IMR-90 (cell line): ENCODE results near the gene SSU72. TPM values are rescaled to one million over a fixed set of nuclear protein-coding genes. Genes with fewer than 3 reads are reported as not detected.

ENCODE experiments used
- ATAC-seq: fragments of 200-7000 bp; cut with Tn5 transposase; 2 replicates; pipeline ENCODE4 v1.9.1; 2020; ENCODE audit warnings: low read depth, mild to moderate bottlenecking, moderate library complexity
- BruUV-seq: library from RNA; stranded (reverse); fragments of 400-500 nt; replicated peaks from 2 replicates; lab custom pipeline; 2021; lab: Mats Ljungman, UMichigan
- CTCF ChIA-PET: fragments of 300-600 bp; formaldehyde crosslinking; extraction: SDS; loops from one replicate; lab custom pipeline; 2021; ENCODE audit warnings: antibody characterized with exemption; lab: Yijun Ruan, JAX
- POLR2A ChIA-PET: fragments of 300-600 bp; sonication (Branson Sonifier 250); formaldehyde crosslinking; loops from one replicate; lab custom pipeline; 2022; ENCODE audit warnings: antibody characterized with exemption; ENCODE audit not compliant: unreplicated experiment; lab: Charles Lee
- DNase-seq: peaks from one replicate; pipeline ENCODE4 v3.0.0; 2013
- H2AFZ ChIP-seq: replicated peaks from 2 replicates; pipeline ENCODE3; 2013; ENCODE audit warnings: low read length, mild to moderate bottlenecking; ENCODE audit not compliant: poor library complexity
- H2AK5ac ChIP-seq: 2 replicates; pipeline ENCODE4 v1.6.1; 2013; ENCODE audit warnings: low read depth, low read length, inconsistent platforms
- H2AK9ac ChIP-seq: replicated peaks from 2 replicates; pipeline ENCODE3; 2013; ENCODE audit warnings: mild to moderate bottlenecking, low read depth, low read length, moderate library complexity; ENCODE audit not compliant: poor library complexity
- H2BK120ac ChIP-seq: 2 replicates; pipeline ENCODE4 v1.6.1; 2013; ENCODE audit warnings: low read depth, low read length, inconsistent platforms
- H2BK15ac ChIP-seq: 3 replicates; pipeline ENCODE4 v1.6.1; 2013; ENCODE audit warnings: low read depth, low read length, inconsistent platforms
- H2BK20ac ChIP-seq: 2 replicates; pipeline ENCODE4 v1.6.1; 2013; ENCODE audit warnings: low read depth, mild to moderate bottlenecking, inconsistent platforms, low read length, moderate library complexity
- H2BK5ac ChIP-seq: 2 replicates; pipeline ENCODE4 v1.6.1; 2013; ENCODE audit warnings: mild to moderate bottlenecking, low read depth, low read length, inconsistent platforms; ENCODE audit not compliant: poor library complexity, severe bottlenecking
- H3K14ac ChIP-seq: replicated peaks from 2 replicates; pipeline ENCODE4 v1.6.1; 2013; ENCODE audit warnings: low read depth, low read length, inconsistent platforms
- H3K18ac ChIP-seq: 2 replicates; pipeline ENCODE4 v1.6.1; 2013; ENCODE audit warnings: low read depth, low read length, control low read depth
- H3K23ac ChIP-seq: 2 replicates; pipeline ENCODE4 v1.6.1; 2013; ENCODE audit warnings: low read depth, low read length, inconsistent platforms
- H3K27ac ChIP-seq: 2 replicates; pipeline ENCODE4 v1.5.1; 2013; ENCODE audit warnings: mild to moderate bottlenecking, control low read depth, low read length; ENCODE audit not compliant: insufficient read depth
- H3K27me3 ChIP-seq: 2 replicates; pipeline ENCODE4 v1.6.1; 2013; ENCODE audit warnings: low read length; ENCODE audit not compliant: control insufficient read depth, insufficient read depth
- H3K36me3 ChIP-seq: 2 replicates; pipeline ENCODE4 v1.6.1; 2013; ENCODE audit warnings: low read length, mixed read lengths; ENCODE audit not compliant: control insufficient read depth, insufficient read depth
- H3K4ac ChIP-seq: 2 replicates; pipeline ENCODE4 v1.6.1; 2013; ENCODE audit warnings: low read depth, low read length, inconsistent platforms
- H3K4me1 ChIP-seq: 2 replicates; pipeline ENCODE4 v1.6.1; 2013; ENCODE audit warnings: low read length, mixed read lengths; ENCODE audit not compliant: control insufficient read depth, insufficient read depth
- H3K4me2 ChIP-seq: 2 replicates; pipeline ENCODE4 v1.6.1; 2013; ENCODE audit warnings: low read depth, mild to moderate bottlenecking, control low read depth, low read length, moderate library complexity
- H3K4me3 ChIP-seq: 2 replicates; pipeline ENCODE4 v1.5.1; 2013; ENCODE audit warnings: low read depth, mild to moderate bottlenecking, control low read depth, low read length, moderate library complexity; ENCODE audit not compliant: insufficient read depth
- H3K56ac ChIP-seq: 2 replicates; pipeline ENCODE4 v1.6.1; 2013; ENCODE audit warnings: low read length, inconsistent platforms; ENCODE audit not compliant: insufficient read depth; ENCODE audit errors: extremely low read depth
- H3K79me1 ChIP-seq, 2 experiments: 2 replicates each; pipeline ENCODE4 v1.6.1; 2013; ENCODE audit warnings: low read length in 2 of 2, inconsistent platforms in 1 of 2, low read depth in 1 of 2
- H3K9ac ChIP-seq: 2 replicates; pipeline ENCODE4 v1.6.1; 2013; ENCODE audit warnings: low read depth, low read length, control low read depth
- H3K9me1 ChIP-seq: 2 replicates; pipeline ENCODE4 v1.6.1; 2013; ENCODE audit warnings: low read length, inconsistent platforms; ENCODE audit not compliant: insufficient read depth
- H3K9me3 ChIP-seq: 2 replicates; pipeline ENCODE4 v1.6.1; 2013; ENCODE audit warnings: low read length; ENCODE audit not compliant: control insufficient read depth, insufficient read depth
- H4K20me1 ChIP-seq: 2 replicates; pipeline ENCODE4 v1.6.1; 2013; ENCODE audit warnings: low read length, inconsistent platforms; ENCODE audit not compliant: insufficient read depth
- H4K5ac ChIP-seq: 2 replicates; pipeline ENCODE4 v1.6.1; 2013; ENCODE audit warnings: mild to moderate bottlenecking, low read depth, low read length, control low read depth
- H4K8ac ChIP-seq, 2 experiments: 2 replicates each; pipeline ENCODE4 v1.6.1; 2013; ENCODE audit warnings: low read depth in 2 of 2, low read length in 2 of 2, control low read depth in 1 of 2, inconsistent platforms in 1 of 2
- H4K91ac ChIP-seq: 2 replicates; pipeline ENCODE4 v1.6.1; 2013; ENCODE audit warnings: low read depth, low read length, inconsistent platforms; ENCODE audit not compliant: insufficient read depth
- BHLHE40 ChIP-seq: fragments of 150-350 bp; IDR thresholded peaks from 2 replicates; pipeline ENCODE4 v1.6.1; 2016; ENCODE audit warnings: mild to moderate bottlenecking, low read depth, low read length
- CEBPB ChIP-seq: IDR thresholded peaks from 2 replicates; pipeline ENCODE4 v1.6.1; 2012; ENCODE audit warnings: low read depth, low read length, improper control_type of control experiment
- CHD1 ChIP-seq: IDR thresholded peaks from 2 replicates; pipeline ENCODE4 v1.6.1; 2012; ENCODE audit warnings: low read depth, low read length, improper control_type of control experiment
- CTCF ChIP-seq: conservative IDR thresholded peaks from 2 replicates; pipeline ENCODE4 v1.5.1; 2012; ENCODE audit warnings: mild to moderate bottlenecking, low read depth, low read length, improper control_type of control experiment
- FOS ChIP-seq: fragments of 150-350 bp; IDR thresholded peaks from 2 replicates; pipeline ENCODE4 v1.6.1; 2016; ENCODE audit warnings: low read depth, low read length
- NFE2L2 ChIP-seq: fragments of 150-350 bp; IDR thresholded peaks from 2 replicates; pipeline ENCODE4 v1.6.1; 2016; ENCODE audit warnings: low read depth, mild to moderate bottlenecking, low read length
- RFX5 ChIP-seq: IDR thresholded peaks from 2 replicates; pipeline ENCODE4 v1.8.0; 2012; ENCODE audit warnings: low read depth, mild to moderate bottlenecking, low read length, moderate library complexity
- WGBS, 2 experiments: methylation state at CpG; one replicate each; pipeline versions ENCODE4 v1.1.5 to v1.1.7; 2013; ENCODE audit warnings: missing lambda C conversion rate in 2 of 2; ENCODE audit not compliant: insufficient read length in 1 of 2; ENCODE audit errors: extremely low coverage in 2 of 2; 5-methylcytosine and 5-hydroxymethylcytosine counted together
- dilution Hi-C: fragments of 300-500 bp; cut with HindIII; formaldehyde crosslinking; loops from one replicate; pipeline ENCODE4 v1.14.3; 2018; ENCODE audit warnings: low sequenced_read_pairs; ENCODE audit not compliant: unreplicated experiment
- in situ Hi-C: fragments of 300-500 bp; cut with MboI; formaldehyde crosslinking; loops from 3 replicates; pipeline ENCODE4 v1.14.3; 2019; ENCODE audit warnings: low sequenced_read_pairs, inconsistent platforms, mixed read lengths
- intact Hi-C: fragments of 100-400 bp; cut with micrococcal nuclease; formaldehyde crosslinking; loops from 2 replicates; pipeline ENCODE4 v1.10.0; 2022
- polyA plus RNA-seq, 3 experiments: library from polyadenylated mRNA; depleted of rRNA; stranded (reverse); fragments of >200 nt; gene quantifications; 2 replicates each; pipeline ENCODE4 v1.2.3, GENCODE V29; 2012; ENCODE audit warnings: low replicate concordance in 1 of 3
- total RNA-seq: library from RNA; depleted of rRNA; stranded (reverse); fragments of >200 nt; gene quantifications from 2 replicates; pipeline ENCODE4 v1.2.3, GENCODE V29; 2012

SSU72 gene
- total and polyA plus RNA-seq, 2 of the 4 experiments (the other 2 are of a cell fraction) = 33.7 to 88.4 TPM

GRCh38 chr1:1617925-1618324, 43.3 kb upstream of the SSU72 start:
- Histone ChIP-seq H3K4me3 (no peak overlapping the region), H2BK15ac (no peak overlapping the region), H3K9me3 (no peaks in the 10 kb centered on the region), H4K20me1 (peaks cover 49% of the 10 kb centered on the region), H2BK5ac (no peak overlapping the region), H3K4ac (no peak overlapping the region), H3K9ac (no peak overlapping the region), H2BK120ac (no peak overlapping the region), H4K5ac (no peak overlapping the region), H3K56ac (no peak overlapping the region), H2AFZ (no peak overlapping the region), H2AK9ac (no peak overlapping the region), H4K91ac (no peak overlapping the region), H3K4me2 (no peak overlapping the region), H4K8ac (no peak overlapping the region), H2BK20ac (no peak overlapping the region), H3K79me1 (peaks cover 16 to 69% of the 10 kb centered on the region in 2 experiments; a peak in 3 of 4 replicates), H3K27me3 (no peaks in the 10 kb centered on the region), H2AK5ac (no peak overlapping the region), H3K27ac (no peak overlapping the region), H3K23ac (no peak overlapping the region), H3K36me3 (peaks cover 10% of the 10 kb centered on the region; the same call in 1 of the 2 replicates), H3K9me1 (peaks cover 11% of the 10 kb centered on the region; the same call in 1 of the 2 replicates), H3K18ac (no peak overlapping the region), H3K4me1 (peaks cover 9% of the 10 kb centered on the region), H3K14ac (no peak overlapping the region)
- CTCF ChIA-PET = no interaction called here
- dilution Hi-C loops (no loop called here), in situ Hi-C loops (no loop called here), intact Hi-C loops (no loop called here)
- no peak for TF ChIP-seq CHD1
- TF ChIP-seq NFE2L2 = no peak
- no peak for TF ChIP-seq BHLHE40
- no peak for TF ChIP-seq CEBPB
- no peak for TF ChIP-seq RFX5
- no peak for TF ChIP-seq CTCF
- no peak for TF ChIP-seq FOS
- DNase-seq = no peak
- 100% methylated on average over 1 of the region's 6 CpGs; no CpG with 5 or more reads in 1 of the 2 experiments for WGBS, 2 experiments
- no TSS peak for BruUV-seq
- POLR2A ChIA-PET = no interaction called here
- ATAC-seq = no peak
